Measurements from ENCODE around the gene UXS1.
"Not testable (repeated sequence)": the region's sequence is repeated elsewhere in the genome, so short reads cannot be mapped to it uniquely, and the experiment has no call there.

- TF ChIP-seq CTCF (IDR thresholded peaks at IDR 0.05; ENCODE audit: insufficient read depth, low read depth, low read length); EZH2 (IDR thresholded peaks at IDR 0.05; ENCODE audit: insufficient read depth, low read length): not testable (repeated sequence)
These were observed 62.9 kb downstream of the UXS1 start for GRCh38 chr2:106131192-106131591.
